GM21529 (cell line): ENCODE measurements around the gene ERVK3-1.

Experiments
- ATAC-seq: cut with Tn5 transposase; IDR thresholded peaks from one replicate; pipeline ENCODE4 v1.9.1; 2021; ENCODE audit not compliant: unreplicated experiment

The ERVK3-1 gene

GRCh38 chr19:58357481-58358145 lies 52.4 kb downstream of the ERVK3-1 start:
- no peak for ATAC-seq

GRCh38 chr19:58361900-58362271 lies 56.7 kb downstream of the ERVK3-1 start:
- peak; percentile 19 for ATAC-seq

- ATAC-seq: peak; percentile 80
Measured at GRCh38 chr19:58362272-58362994, 57.3 kb downstream of the ERVK3-1 start, which contains the start of gene ZNF497. TSS of gene ZNF497 (minus strand) at chr19:58362751. CDS start at chr19:58357635, 5,116 bp downstream.

DNA sequence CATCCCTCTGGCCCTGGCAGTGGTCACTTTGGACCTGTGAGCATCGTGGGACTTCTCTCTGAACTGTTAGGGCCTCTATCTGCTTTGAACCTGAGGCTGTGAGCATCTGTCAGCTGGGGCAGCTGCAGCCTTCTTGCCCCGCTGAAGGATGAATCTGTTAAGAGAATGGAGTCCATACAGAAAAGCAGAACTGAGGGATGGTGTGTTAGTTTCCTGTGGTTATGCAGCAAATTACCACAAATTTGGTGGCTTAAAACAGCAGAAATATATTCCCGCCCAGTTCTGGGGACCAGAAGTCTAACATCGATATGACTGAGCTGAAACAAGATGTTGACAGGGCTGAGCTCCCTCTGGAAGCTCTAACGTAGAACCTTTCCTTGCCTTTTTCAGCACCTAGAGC lies 59.0 kb downstream of the ERVK3-1 start:
- ATAC-seq: no peak
